ENCODE data around the gene CWF19L1. TPM values are rescaled to one million over a fixed set of nuclear protein-coding genes. Genes with fewer than 3 reads are reported as not detected.

Gene CWF19L1
- total RNA-seq, 2 experiments from 2014 or later = 60.1 to 66.7 TPM

DNA sequence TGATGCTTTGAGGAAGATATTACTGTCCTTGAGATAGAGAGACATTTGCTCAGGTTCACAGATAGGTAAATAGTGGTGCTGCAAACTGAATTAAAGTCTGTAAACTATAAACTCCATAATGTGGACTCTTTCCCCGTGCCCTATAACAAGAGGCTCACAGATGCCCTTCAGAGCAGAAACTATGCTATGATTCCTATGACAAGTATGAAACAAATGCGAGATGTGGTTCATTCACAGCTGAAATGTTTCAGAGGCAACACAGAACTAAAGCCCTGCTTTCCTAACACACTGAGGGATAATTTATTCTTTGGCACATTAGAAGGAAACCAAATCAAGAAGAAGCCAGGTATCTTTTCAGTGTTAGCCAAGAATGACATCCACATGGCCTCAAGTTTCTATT, 51.4 kb downstream of the CWF19L1 start:
- H3K9me3 ChIP-seq (ENCODE audit: control insufficient read depth in 1 of 2, insufficient read depth in 1 of 2, low read length in 2 of 2) = no peaks in the 10 kb centered on the region
- no peak overlapping the region for H3K27ac Mint-ChIP-seq
- DNase-seq (no peak), ATAC-seq (ENCODE audit: poor library complexity) (no peak)
- H3K4me1 ChIP-seq (ENCODE audit: insufficient read depth, low read length) = no peaks in the 10 kb centered on the region
- intact Hi-C loops (cut with DNase I, micrococcal nuclease) = no loop called here
- H3K36me3 Mint-ChIP-seq (ENCODE audit: low read depth) = peaks cover 90% of the 10 kb centered on the region
- H3K9me3 Mint-ChIP-seq = no peaks in the 10 kb centered on the region
- no peak for TF ChIP-seq CTCF (IDR thresholded peaks at IDR 0.05)
- CTCF ChIA-PET = no interaction called here
- no peaks in the 10 kb centered on the region for H3K27me3 ChIP-seq (ENCODE audit: control insufficient read depth in 1 of 2, insufficient read depth in 2 of 2, low read length in 2 of 2)
- H3K4me3 Mint-ChIP-seq = no peak overlapping the region
- no peak overlapping the region for H3K4me3 ChIP-seq (ENCODE audit: low read length)
- H3K36me3 ChIP-seq (ENCODE audit: insufficient read depth, low read length) = peaks cover 85% of the 10 kb centered on the region
- H3K27ac ChIP-seq (ENCODE audit: low read depth in 1 of 2, low read length in 2 of 2) = no peak overlapping the region
- POLR2A ChIA-PET = no interaction called here
- no peaks in the 10 kb centered on the region for H3K27me3 Mint-ChIP-seq
- no peaks in the 10 kb centered on the region for H3K4me1 Mint-ChIP-seq (ENCODE audit: low read depth)

DNA sequence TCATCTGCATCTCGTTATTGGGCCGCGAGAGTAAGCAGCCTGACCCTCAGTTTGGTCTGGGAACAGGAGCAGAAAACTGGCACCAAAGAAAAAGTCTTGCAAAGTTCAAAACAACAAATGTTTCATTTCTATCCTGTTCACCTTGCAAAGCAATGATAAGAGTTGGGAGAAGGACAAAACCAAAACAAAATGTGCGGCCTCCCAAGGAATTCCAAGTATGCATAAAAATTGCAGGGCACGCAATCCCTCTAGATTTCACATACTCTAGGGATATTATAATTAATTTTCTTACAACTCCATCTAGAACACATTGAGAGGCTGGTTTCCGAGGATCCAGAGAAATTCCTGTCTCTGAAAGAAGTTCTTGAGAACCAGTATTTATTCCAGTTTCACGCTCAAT, 58.1 kb downstream of the CWF19L1 start:
- ChIA-PET POLR2A (no interaction called here), CTCF (no interaction called here)
- TF ChIP-seq CTCF (IDR thresholded peaks at IDR 0.05) = no peak
- Histone ChIP-seq H3K4me1 (ENCODE audit: insufficient read depth, low read length) (no peaks in the 10 kb centered on the region), H3K36me3 (ENCODE audit: insufficient read depth, low read length) (peaks cover 61% of the 10 kb centered on the region), H3K9me3 (ENCODE audit: control insufficient read depth in 1 of 2, insufficient read depth in 1 of 2, low read length in 2 of 2) (no peaks in the 10 kb centered on the region), H3K27me3 (ENCODE audit: control insufficient read depth in 1 of 2, insufficient read depth in 2 of 2, low read length in 2 of 2) (no peaks in the 10 kb centered on the region), H3K27ac (ENCODE audit: low read depth in 1 of 2, low read length in 2 of 2) (no peak overlapping the region), H3K4me3 (ENCODE audit: low read length) (no peak overlapping the region)
- intact Hi-C loops (cut with DNase I, micrococcal nuclease) = no loop called here
- no peak overlapping the region for H3K27ac Mint-ChIP-seq
- no peaks in the 10 kb centered on the region for H3K9me3 Mint-ChIP-seq
- DNase-seq = no peak
- H3K27me3 Mint-ChIP-seq = no peaks in the 10 kb centered on the region
- ATAC-seq (ENCODE audit: poor library complexity) = no peak
- H3K4me1 Mint-ChIP-seq (ENCODE audit: low read depth) = no peaks in the 10 kb centered on the region
- peaks cover 81% of the 10 kb centered on the region for H3K36me3 Mint-ChIP-seq (ENCODE audit: low read depth)
- H3K4me3 Mint-ChIP-seq = no peak overlapping the region

- H3K4me1 ChIP-seq (ENCODE audit: insufficient read depth, low read length) = no peaks in the 10 kb centered on the region
- H3K27ac ChIP-seq (ENCODE audit: low read depth in 1 of 2, low read length in 2 of 2) = no peak overlapping the region
- no peaks in the 10 kb centered on the region for H3K9me3 Mint-ChIP-seq
- H3K4me3 ChIP-seq (ENCODE audit: low read length) = no peak overlapping the region
- H3K27me3 Mint-ChIP-seq = no peaks in the 10 kb centered on the region
- ChIA-PET POLR2A (no interaction called here), CTCF (no interaction called here)
- no peaks in the 10 kb centered on the region for H3K4me1 Mint-ChIP-seq (ENCODE audit: low read depth)
- no peaks in the 10 kb centered on the region for H3K9me3 ChIP-seq (ENCODE audit: control insufficient read depth in 1 of 2, insufficient read depth in 1 of 2, low read length in 2 of 2)
- H3K27me3 ChIP-seq (ENCODE audit: control insufficient read depth in 1 of 2, insufficient read depth in 2 of 2, low read length in 2 of 2) = no peaks in the 10 kb centered on the region
- intact Hi-C loops (cut with DNase I, micrococcal nuclease) = no loop called here
- H3K36me3 ChIP-seq (ENCODE audit: insufficient read depth, low read length) = peaks cover 65% of the 10 kb centered on the region
- no peak for DNase-seq
- no peak for TF ChIP-seq CTCF (IDR thresholded peaks at IDR 0.05)
- H3K36me3 Mint-ChIP-seq (ENCODE audit: low read depth) = peaks cover 82% of the 10 kb centered on the region
- no peak for ATAC-seq (ENCODE audit: poor library complexity)
- no peak overlapping the region for H3K27ac Mint-ChIP-seq
- H3K4me3 Mint-ChIP-seq = no peak overlapping the region
Measured at GRCh38 chr10:100208276-100208675, 59.2 kb downstream of the CWF19L1 start.
